SU-DHL-6 (cell line): ENCODE data around the gene ZP1.

ENCODE experiments used
- H2AFZ ChIP-seq: fragments of 200-600 bp; sonication (generic); 2 replicates; pipeline ENCODE4 v1.6.1; 2014; ENCODE audit warnings: low read depth, mild to moderate bottlenecking, moderate library complexity, mixed read lengths, antibody characterized with exemption, low read length; ENCODE audit not compliant: severe bottlenecking
- H3F3A ChIP-seq: fragments of 200-600 bp; shearing (Covaris generic); 2 replicates; pipeline ENCODE4 v1.6.0; 2016; ENCODE audit warnings: antibody characterized with exemption, mild to moderate bottlenecking; ENCODE audit not compliant: insufficient read depth
- H3K27ac ChIP-seq: fragments of 200-600 bp; sonication (generic); 2 replicates; pipeline ENCODE4 v1.5.1; 2016; ENCODE audit warnings: low read depth, mild to moderate bottlenecking, low read length, moderate library complexity, mixed read lengths
- H3K27me3 ChIP-seq: fragments of 200-600 bp; sonication (generic), shearing (Covaris generic); 2 replicates; pipeline ENCODE4 v1.6.0; 2014; ENCODE audit warnings: mild to moderate bottlenecking, low read length
- H3K36me3 ChIP-seq: fragments of 200-600 bp; sonication (generic); 2 replicates; pipeline ENCODE4 v1.6.1; 2014; ENCODE audit warnings: mild to moderate bottlenecking, low read length, mixed read lengths
- H3K4me2 ChIP-seq: fragments of 300-600, 200-600 bp; shearing (Covaris generic), sonication (generic); 2 replicates; pipeline ENCODE4 v1.6.0; 2014; ENCODE audit warnings: low read length, low read depth, mild to moderate bottlenecking; ENCODE audit not compliant: poor library complexity, severe bottlenecking
- H3K4me3 ChIP-seq: fragments of 200-600 bp; sonication (generic); 2 replicates; pipeline ENCODE4 v1.5.1; 2014; ENCODE audit warnings: antibody characterized with exemption, low read length, mild to moderate bottlenecking, mixed read lengths; ENCODE audit not compliant: insufficient read depth, poor library complexity, severe bottlenecking
- H3K79me2 ChIP-seq: fragments of 200-600 bp; sonication (generic); 2 replicates; pipeline ENCODE4 v1.6.1; 2014; ENCODE audit warnings: mild to moderate bottlenecking, low read length, moderate library complexity; ENCODE audit not compliant: insufficient read depth
- H3K9ac ChIP-seq: fragments of 200-600 bp; sonication (generic); 2 replicates; pipeline ENCODE4 v1.7.0; 2014; ENCODE audit warnings: mild to moderate bottlenecking, low read length
- H3K9me2 ChIP-seq: fragments of 200-600 bp; sonication (generic); replicated peaks from 2 replicates; pipeline ENCODE4 v1.6.1; 2014; ENCODE audit warnings: low read length; ENCODE audit not compliant: insufficient read depth
- H3K9me3 ChIP-seq: fragments of 200-600 bp; sonication (generic); 2 replicates; pipeline ENCODE4 v1.6.1; 2014; ENCODE audit warnings: low read length, mixed read lengths; ENCODE audit not compliant: insufficient read depth
- H4K20me1 ChIP-seq: fragments of 200-600 bp; sonication (generic); 2 replicates; pipeline ENCODE4 v1.6.1; 2014; ENCODE audit warnings: low read depth, mild to moderate bottlenecking, antibody characterized with exemption, low read length, moderate library complexity, mixed read lengths
- EZH2phosphoT487 ChIP-seq: fragments of 200-600 bp; sonication (generic), shearing (Covaris generic); conservative IDR thresholded peaks from 2 replicates; pipeline ENCODE4 v1.6.1; 2018; ENCODE audit warnings: mild to moderate bottlenecking, antibody characterized with exemption, low read length, moderate library complexity, mixed read lengths
- TF ChIP-seq, protein P1 (sequence below): fragments of 200-600 bp; sonication (generic); IDR thresholded peaks from one replicate; pipeline ENCODE4 v1.5.1; 2017; ENCODE audit warnings: antibody characterized with exemption, mild to moderate bottlenecking, low read length, moderate library complexity; ENCODE audit not compliant: insufficient read depth, poor library complexity, severe bottlenecking

Gene ZP1

DNA sequence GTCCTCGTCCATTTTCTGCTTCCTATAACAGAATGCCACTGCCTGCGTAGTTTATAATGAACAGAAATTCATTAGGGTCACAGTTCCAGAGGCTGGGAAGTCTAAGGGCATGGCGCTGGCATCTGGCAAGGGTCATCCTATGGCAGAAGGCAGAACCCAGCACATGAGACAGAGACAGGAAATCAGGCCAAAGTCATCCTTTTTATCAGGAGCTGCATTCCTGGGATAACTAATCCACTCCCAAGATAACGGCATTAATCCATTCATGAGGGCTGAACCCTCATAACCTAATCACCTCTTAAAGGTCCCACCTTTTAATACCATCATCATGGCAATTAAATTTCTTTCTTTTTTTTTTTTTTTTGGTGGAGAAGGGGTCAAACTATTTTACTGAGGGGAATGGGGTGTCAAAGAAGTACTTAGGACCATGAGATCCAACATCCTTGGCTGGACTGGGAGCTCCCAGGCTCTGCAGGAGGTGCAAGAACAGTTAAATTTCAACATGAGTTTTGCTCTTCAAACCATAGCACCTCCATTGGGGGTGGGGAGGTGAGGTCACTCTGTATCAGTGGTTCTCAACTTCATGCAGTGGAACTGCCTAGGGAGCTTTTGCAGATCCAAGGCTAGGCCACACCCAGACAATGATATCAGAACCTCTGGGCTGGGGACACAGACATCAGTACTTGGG lies 51.1 kb downstream of the ZP1 start:
- TF ChIP-seq, protein P1, sequence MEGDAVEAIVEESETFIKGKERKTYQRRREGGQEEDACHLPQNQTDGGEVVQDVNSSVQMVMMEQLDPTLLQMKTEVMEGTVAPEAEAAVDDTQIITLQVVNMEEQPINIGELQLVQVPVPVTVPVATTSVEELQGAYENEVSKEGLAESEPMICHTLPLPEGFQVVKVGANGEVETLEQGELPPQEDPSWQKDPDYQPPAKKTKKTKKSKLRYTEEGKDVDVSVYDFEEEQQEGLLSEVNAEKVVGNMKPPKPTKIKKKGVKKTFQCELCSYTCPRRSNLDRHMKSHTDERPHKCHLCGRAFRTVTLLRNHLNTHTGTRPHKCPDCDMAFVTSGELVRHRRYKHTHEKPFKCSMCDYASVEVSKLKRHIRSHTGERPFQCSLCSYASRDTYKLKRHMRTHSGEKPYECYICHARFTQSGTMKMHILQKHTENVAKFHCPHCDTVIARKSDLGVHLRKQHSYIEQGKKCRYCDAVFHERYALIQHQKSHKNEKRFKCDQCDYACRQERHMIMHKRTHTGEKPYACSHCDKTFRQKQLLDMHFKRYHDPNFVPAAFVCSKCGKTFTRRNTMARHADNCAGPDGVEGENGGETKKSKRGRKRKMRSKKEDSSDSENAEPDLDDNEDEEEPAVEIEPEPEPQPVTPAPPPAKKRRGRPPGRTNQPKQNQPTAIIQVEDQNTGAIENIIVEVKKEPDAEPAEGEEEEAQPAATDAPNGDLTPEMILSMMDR = no peak
- TF ChIP-seq EZH2phosphoT487 = no peak
- Histone ChIP-seq H3K9ac (no peak overlapping the region), H3K9me3 (no peaks in the 10 kb centered on the region), H3K36me3 (peaks cover 7% of the 10 kb centered on the region; the same call in 1 of the 2 replicates), H3K4me2 (no peak overlapping the region), H3K4me3 (no peak overlapping the region), H4K20me1 (no peaks in the 10 kb centered on the region), H3K27ac (0 out of 2 replicates have a peak overlapping the region, but pooled peaks have one; percentile 3), H2AFZ (no peak overlapping the region), H3K27me3 (no peaks in the 10 kb centered on the region), H3K79me2 (peaks cover 36% of the 10 kb centered on the region), H3F3A (peaks cover 10% of the 10 kb centered on the region), H3K9me2 (no peaks in the 10 kb centered on the region)

DNA sequence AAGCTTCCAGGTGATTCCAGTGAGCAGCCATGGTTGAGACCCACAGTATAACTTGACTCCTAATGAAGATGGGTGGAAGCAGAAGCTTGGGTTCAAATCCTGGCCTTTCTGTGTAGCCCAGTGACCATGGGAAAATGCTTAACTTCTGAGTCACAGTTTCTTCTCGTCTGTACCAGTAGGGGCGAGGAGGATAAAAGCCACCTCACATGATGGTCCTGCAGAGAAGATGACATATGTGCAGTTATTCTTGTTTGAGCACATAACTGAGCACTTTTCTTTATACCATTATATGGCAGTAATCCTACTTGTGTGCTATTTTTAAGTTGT lies 51.6 kb downstream of the ZP1 start:
- H4K20me1 ChIP-seq = no peaks in the 10 kb centered on the region
- no peaks in the 10 kb centered on the region for H3K27me3 ChIP-seq
- H3K4me2 ChIP-seq = no peak overlapping the region
- H3K27ac ChIP-seq = 0 out of 2 replicates have a peak overlapping the region, but pooled peaks have one; percentile 3
- peaks cover 7% of the 10 kb centered on the region; the same call in 1 of the 2 replicates for H3K36me3 ChIP-seq
- H3K4me3 ChIP-seq = no peak overlapping the region
- H3K79me2 ChIP-seq = peaks cover 36% of the 10 kb centered on the region
- TF ChIP-seq, protein P1 = no peak
- no peak for TF ChIP-seq EZH2phosphoT487
- no peaks in the 10 kb centered on the region for H3K9me3 ChIP-seq
- H2AFZ ChIP-seq = no peak overlapping the region
- peaks cover 10% of the 10 kb centered on the region for H3F3A ChIP-seq
- H3K9me2 ChIP-seq = no peaks in the 10 kb centered on the region
- no peak overlapping the region for H3K9ac ChIP-seq

DNA sequence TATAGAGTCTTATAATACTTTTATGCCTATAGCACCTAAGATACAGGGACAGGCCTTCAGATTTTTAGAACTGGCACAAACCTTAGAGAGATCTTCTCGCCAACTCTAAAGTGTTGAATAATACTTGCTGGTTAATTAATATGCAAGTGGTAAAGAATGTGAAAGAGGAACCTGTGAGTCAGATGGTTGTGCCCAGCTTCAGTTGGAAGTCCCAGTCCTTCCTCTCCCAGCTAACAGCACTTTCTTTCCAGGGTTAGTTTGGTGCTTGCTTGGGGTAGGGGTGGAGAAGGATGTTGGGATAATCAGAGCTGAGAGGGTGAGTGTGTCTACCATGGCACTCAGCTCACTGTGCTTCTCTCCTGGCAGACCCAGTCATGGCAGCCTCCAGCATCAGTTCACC lies 52.0 kb downstream of the ZP1 start:
- no peak for TF ChIP-seq EZH2phosphoT487
- TF ChIP-seq, protein P1 = no peak
- Histone ChIP-seq H3K4me2 (no peak overlapping the region), H3K36me3 (peaks cover 7% of the 10 kb centered on the region; the same call in 1 of the 2 replicates), H2AFZ (no peak overlapping the region), H3K9me3 (no peaks in the 10 kb centered on the region), H3K9ac (no peak overlapping the region), H3K79me2 (peaks cover 36% of the 10 kb centered on the region), H3K4me3 (no peak overlapping the region), H3K9me2 (no peaks in the 10 kb centered on the region), H3F3A (peaks cover 10% of the 10 kb centered on the region), H4K20me1 (no peaks in the 10 kb centered on the region), H3K27me3 (no peaks in the 10 kb centered on the region), H3K27ac (0 out of 2 replicates have a peak overlapping the region, but pooled peaks have one; percentile 3)
